GM04503 (cell line): Measurements from ENCODE around the gene LTA.

Experiments used
- DNase-seq: peaks from one replicate; pipeline ENCODE4 v3.0.0-alpha.2; 2012; ENCODE audit warnings: low read depth

LTA gene

GRCh38 chr6:31569861-31570536 is 2.1 kb upstream of the LTA start:
- no peak for DNase-seq

- DNase-seq = no peak
Observed at GRCh38 chr6:31573239-31574105, 1.4 kb downstream of the LTA start.

- DNase-seq = no peak
Observed at GRCh38 chr6:31574106-31575061, 2.3 kb downstream of the LTA start.

- DNase-seq = no peak
Observed at GRCh38 chr6:31575335-31575901, 3.3 kb downstream of the LTA start, which contains the start of gene TNF. TSS of gene TNF (plus strand) at chr6:31575565. CDS start at chr6:31575742, 177 bp downstream.

- DNase-seq = no peak
Observed at GRCh38 chr6:31575952-31576685, 4.0 kb downstream of the LTA start.

GRCh38 chr6:31576897-31577578 is 4.9 kb downstream of the LTA start:
- DNase-seq = no peak

- DNase-seq = no peak
Observed at GRCh38 chr6:31577579-31577966, 5.5 kb downstream of the LTA start.

- no peak for DNase-seq
Observed at GRCh38 chr6:31578184-31579118, 6.4 kb downstream of the LTA start.

GRCh38 chr6:31579119-31579505 is 7.0 kb downstream of the LTA start:
- no peak for DNase-seq

GRCh38 chr6:31579546-31580437 is 7.7 kb downstream of the LTA start:
- DNase-seq = no peak

- no peak for DNase-seq
Observed at GRCh38 chr6:31580438-31580740, 8.3 kb downstream of the LTA start.

GRCh38 chr6:31580807-31581433 is 8.8 kb downstream of the LTA start:
- no peak for DNase-seq

GRCh38 chr6:31581434-31582229 is 9.5 kb downstream of the LTA start:
- DNase-seq = no peak

GRCh38 chr6:31582230-31582643 is 10.1 kb downstream of the LTA start, which contains the start of gene LTB:
TSS of gene LTB (minus strand) at chr6:31582424. CDS start at chr6:31582417, 7 bp downstream.
- DNase-seq = no peak

GRCh38 chr6:31585491-31585890 is 13.4 kb downstream of the LTA start:
- no peak for DNase-seq

GRCh38 chr6:31586008-31586407 is 13.9 kb downstream of the LTA start, which contains the start of gene LST1:
TSS of gene LST1 (plus strand) at chr6:31586277. CDS start at chr6:31587300, 1,023 bp downstream.
- DNase-seq = no peak
